ENCODE results near the gene LSS.

DNA sequence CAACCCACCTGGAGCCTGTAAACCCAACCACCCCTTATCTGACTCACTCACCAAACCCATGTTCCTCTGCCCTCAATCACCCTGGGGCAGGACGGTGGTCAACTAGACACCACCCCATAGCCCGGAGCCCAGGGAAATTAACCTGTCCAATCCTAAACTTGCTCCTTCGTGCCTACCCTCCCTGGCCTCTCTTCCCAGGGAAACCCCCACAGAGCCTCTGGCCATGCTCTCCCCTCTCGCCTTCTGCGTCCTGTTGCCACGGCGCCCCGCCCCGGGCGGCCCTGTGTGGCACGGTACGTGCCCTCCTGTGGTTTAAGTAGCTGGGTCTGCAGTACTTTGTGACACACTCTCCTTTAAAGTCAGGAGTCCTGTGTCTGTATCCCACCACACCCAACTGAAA, 69.2 kb downstream of the LSS start:
- TF ChIP-seq, protein P1, sequence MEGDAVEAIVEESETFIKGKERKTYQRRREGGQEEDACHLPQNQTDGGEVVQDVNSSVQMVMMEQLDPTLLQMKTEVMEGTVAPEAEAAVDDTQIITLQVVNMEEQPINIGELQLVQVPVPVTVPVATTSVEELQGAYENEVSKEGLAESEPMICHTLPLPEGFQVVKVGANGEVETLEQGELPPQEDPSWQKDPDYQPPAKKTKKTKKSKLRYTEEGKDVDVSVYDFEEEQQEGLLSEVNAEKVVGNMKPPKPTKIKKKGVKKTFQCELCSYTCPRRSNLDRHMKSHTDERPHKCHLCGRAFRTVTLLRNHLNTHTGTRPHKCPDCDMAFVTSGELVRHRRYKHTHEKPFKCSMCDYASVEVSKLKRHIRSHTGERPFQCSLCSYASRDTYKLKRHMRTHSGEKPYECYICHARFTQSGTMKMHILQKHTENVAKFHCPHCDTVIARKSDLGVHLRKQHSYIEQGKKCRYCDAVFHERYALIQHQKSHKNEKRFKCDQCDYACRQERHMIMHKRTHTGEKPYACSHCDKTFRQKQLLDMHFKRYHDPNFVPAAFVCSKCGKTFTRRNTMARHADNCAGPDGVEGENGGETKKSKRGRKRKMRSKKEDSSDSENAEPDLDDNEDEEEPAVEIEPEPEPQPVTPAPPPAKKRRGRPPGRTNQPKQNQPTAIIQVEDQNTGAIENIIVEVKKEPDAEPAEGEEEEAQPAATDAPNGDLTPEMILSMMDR (optimal IDR thresholded peaks at IDR 0.05 in 1 of 3, IDR thresholded peaks at IDR 0.05 in 1 of 3, conservative IDR thresholded peaks at IDR 0.05 in 1 of 3; ENCODE audit: extremely low read depth in 1 of 3, insufficient read depth in 2 of 3, low read length in 3 of 3) = no peak
- TF ChIP-seq EZH2 (IDR thresholded peaks at IDR 0.05; ENCODE audit: low read length) = no peak
